ENCODE data around the gene QSOX2.

GRCh38 chr9:136238342-136238732, 7.3 kb downstream of the QSOX2 start:
- no peak for TF ChIP-seq POLR2A (IDR thresholded peaks at IDR 0.05; ENCODE audit: low read length)
- no peak for TF ChIP-seq GATA1 (IDR thresholded peaks at IDR 0.05; ENCODE audit: low read depth, low read length)
